Astrocyte of the spinal cord (primary cell): Measurements from ENCODE around the gene GABRA6.
"Not testable (repeated sequence)": the region's sequence is repeated elsewhere in the genome, so short reads cannot be mapped to it uniquely, and the experiment has no call there.

Experiments
- DNase-seq: peaks from one replicate; pipeline ENCODE4 v3.0.0; 2011; ENCODE audit warnings: low read depth, low spot score
- H3K4me3 ChIP-seq: 2 replicates; pipeline ENCODE4 v1.5.1; 2011; ENCODE audit warnings: low read depth, mild to moderate bottlenecking, low read length, moderate library complexity
- CTCF ChIP-seq: IDR thresholded peaks from 2 replicates; pipeline ENCODE4 v1.5.1; 2012; ENCODE audit warnings: low read depth, mild to moderate bottlenecking, low read length, inconsistent platforms
- in situ Hi-C: cut with HindIII; loops from 2 replicates; pipeline ENCODE4 v1.10.0; 2017; ENCODE audit warnings: low sequenced_read_pairs

The GABRA6 gene

GRCh38 chr5:161685461-161685860, at the start of gene GABRA6:
Gene GABRA6, plus strand, starts transcription at chr5:161685721. Its CDS starts 269 bp downstream, at chr5:161685990.
- no peak for TF ChIP-seq CTCF
- no peak within 1 kb of the TSS for H3K4me3 ChIP-seq
- in situ Hi-C loops: no loop called here
- DNase-seq: no peak

- DNase-seq: no peak
- no peak for TF ChIP-seq CTCF
- in situ Hi-C loops: no loop called here
- no peak overlapping the region for H3K4me3 ChIP-seq
Observed at GRCh38 chr5:161637591-161637990, 47.9 kb upstream of the GABRA6 start.

- no peak overlapping the region for H3K4me3 ChIP-seq
- TF ChIP-seq CTCF: no peak
- in situ Hi-C loops: no loop called here
- DNase-seq: no peak
Observed at GRCh38 chr5:161641444-161641843, 44.1 kb upstream of the GABRA6 start.

GRCh38 chr5:161645264-161645663, 40.3 kb upstream of the GABRA6 start:
- H3K4me3 ChIP-seq: no peak overlapping the region
- in situ Hi-C loops: no loop called here
- no peak for DNase-seq
- TF ChIP-seq CTCF: no peak

- H3K4me3 ChIP-seq, DNase-seq, in situ Hi-C loops: not testable (repeated sequence)
Observed at GRCh38 chr5:161651926-161652325, 33.6 kb upstream of the GABRA6 start.

GRCh38 chr5:161660806-161661205, 24.7 kb upstream of the GABRA6 start:
- no peak for DNase-seq
- in situ Hi-C loops: no loop called here
- TF ChIP-seq CTCF: no peak
- H3K4me3 ChIP-seq: no peak overlapping the region

GRCh38 chr5:161663431-161663830, 22.1 kb upstream of the GABRA6 start:
- H3K4me3 ChIP-seq: no peak overlapping the region
- no peak for DNase-seq
- no peak for TF ChIP-seq CTCF
- in situ Hi-C loops: no loop called here
